Tibial nerve (tissue), 4 donors: Measurements from ENCODE around the gene RPRD1A.

ENCODE experiments used
- CTCF ChIP-seq, 5 experiments: fragments of 200-600 bp in 3 of 5; fragments of 450-650 bp in 2 of 5; sonication (generic) in 3 of 5; IDR thresholded peaks; one replicate each; pipeline ENCODE4 v1.5.1; 2016 to 2019; ENCODE audit warnings: antibody characterized with exemption in 5 of 5, mild to moderate bottlenecking in 3 of 5, moderate library complexity in 2 of 5
- EP300 ChIP-seq, 2 donors: sonication (generic); formaldehyde crosslinking; IDR thresholded peaks; one replicate each; pipeline ENCODE4 v1.6.1; 2017; ENCODE audit warnings: antibody characterized with exemption in 2 of 2, mild to moderate bottlenecking in 1 of 2
- POLR2A ChIP-seq, 2 donors: fragments of 450-650 bp; IDR thresholded peaks; one replicate each; pipeline ENCODE4 v1.6.1; 2017; ENCODE audit warnings: antibody characterized with exemption in 2 of 2, mild to moderate bottlenecking in 2 of 2, moderate library complexity in 2 of 2

- TF ChIP-seq POLR2A (IDR thresholded peaks at IDR 0.05), result no peak
- no peak for TF ChIP-seq CTCF (IDR thresholded peaks at IDR 0.05)
- TF ChIP-seq EP300 (IDR thresholded peaks at IDR 0.05), result no peak
These were observed 21.6 kb upstream of the RPRD1A start for GRCh38 chr18:36089001-36089400.
